PC-3 (cell line): ENCODE data around the gene SYPL1. TPM values are rescaled to one million over a fixed set of nuclear protein-coding genes. Genes with fewer than 3 reads are reported as not detected.

ENCODE experiments used
- ATAC-seq: fragments of 200-7000 bp; cut with Tn5 transposase; 2 replicates; pipeline ENCODE4 v1.9.1; 2020; ENCODE audit warnings: mild to moderate bottlenecking, moderate library complexity
- BruUV-seq: library from RNA; stranded (reverse); fragments of 400-500 nt; replicated peaks from 2 replicates; lab custom pipeline; 2021; lab: Mats Ljungman, UMichigan
- CTCF ChIA-PET: fragments of 300-600 bp; sonication (Branson Sonifier 250); formaldehyde crosslinking; loops from one replicate; lab custom pipeline; 2022; ENCODE audit warnings: antibody characterized with exemption; lab: Charles Lee
- POLR2A ChIA-PET: fragments of 300-600 bp; sonication (Branson Sonifier 250); formaldehyde crosslinking; loops from one replicate; lab custom pipeline; 2022; ENCODE audit warnings: antibody characterized with exemption; ENCODE audit not compliant: unreplicated experiment; lab: Charles Lee
- DNase-seq: peaks from one replicate; pipeline ENCODE4 v3.0.0-alpha.2; 2015
- H2AFZ ChIP-seq: fragments of 300-600 bp; sonication (generic); 2 replicates; pipeline ENCODE4 v1.6.0; 2016; ENCODE audit warnings: antibody characterized with exemption, low read length
- H3F3A ChIP-seq: fragments of 300-600 bp; sonication (generic); one replicate; pipeline ENCODE4 v1.6.0; 2017; ENCODE audit warnings: antibody characterized with exemption, low read length, control low read depth, mild to moderate bottlenecking; ENCODE audit not compliant: unreplicated experiment
- H3K27ac ChIP-seq: fragments of 300-600 bp; sonication (generic); 2 replicates; pipeline ENCODE4 v1.5.1; 2016; ENCODE audit warnings: mild to moderate bottlenecking, low read length
- H3K27me3 ChIP-seq: fragments of 300-600 bp; sonication (generic); 2 replicates; pipeline ENCODE4 v1.6.1; 2016; ENCODE audit warnings: low read length, mixed read lengths
- H3K36me3 ChIP-seq: fragments of 300-600 bp; sonication (generic); 2 replicates; pipeline ENCODE4 v1.6.1; 2016; ENCODE audit warnings: low read depth, mixed run types, low read length, mixed read lengths
- H3K4me1 ChIP-seq: fragments of 300-600 bp; sonication (generic); 2 replicates; pipeline ENCODE4 v1.5.1; 2016; ENCODE audit warnings: low read length; ENCODE audit not compliant: insufficient read depth
- H3K4me2 ChIP-seq: fragments of 300-600 bp; sonication (generic); 2 replicates; pipeline ENCODE4 v1.6.0; 2016; ENCODE audit warnings: low read length
- H3K4me3 ChIP-seq: fragments of 300-600 bp; sonication (generic); 2 replicates; pipeline ENCODE4 v1.5.1; 2016; ENCODE audit warnings: mild to moderate bottlenecking, low read length, mixed read lengths
- H3K79me2 ChIP-seq: fragments of 300-600 bp; sonication (generic); 2 replicates; pipeline ENCODE4 v1.6.1; 2017; ENCODE audit warnings: low read length, mixed read lengths
- H3K9ac ChIP-seq: fragments of 300-600 bp; sonication (generic); 2 replicates; pipeline ENCODE4 v1.6.0; 2016; ENCODE audit warnings: mild to moderate bottlenecking, low read length
- H3K9me2 ChIP-seq: fragments of 300-600 bp; sonication (generic); replicated peaks from 2 replicates; pipeline ENCODE4 v1.6.1; 2016; ENCODE audit warnings: mixed run types, low read length, mixed read lengths
- H3K9me3 ChIP-seq: fragments of 300-600 bp; sonication (generic); 2 replicates; pipeline ENCODE4 v1.6.1; 2016; ENCODE audit warnings: low read length, mixed read lengths
- H4K20me1 ChIP-seq: fragments of 300-600 bp; sonication (generic); 2 replicates; pipeline ENCODE4 v1.6.1; 2016; ENCODE audit warnings: low read length, mixed read lengths
- EZH2 ChIP-seq: fragments of 300-600 bp; sonication (generic); IDR thresholded peaks from one replicate; pipeline ENCODE4 v1.6.1; 2017; ENCODE audit warnings: antibody characterized with exemption, mild to moderate bottlenecking, low read length; ENCODE audit not compliant: unreplicated experiment
- EZH2phosphoT487 ChIP-seq: fragments of 300-600 bp; sonication (generic); IDR thresholded peaks from 2 replicates; pipeline ENCODE4 v1.6.1; 2018; ENCODE audit warnings: mild to moderate bottlenecking, antibody characterized with exemption, low read length, borderline replicate concordance
- intact Hi-C: fragments of 100-400 bp; cut with micrococcal nuclease; formaldehyde crosslinking; loops from 2 replicates; pipeline ENCODE4 v1.9.0; 2023
- total RNA-seq: library from RNA; depleted of rRNA; stranded (reverse); fragments of >200 nt; gene quantifications from 2 replicates; pipeline ENCODE4 v1.2.3, GENCODE V29; 2014
- TF ChIP-seq, protein P1 (sequence below): fragments of 300-600 bp; sonication (generic); conservative IDR thresholded peaks from 2 replicates; pipeline ENCODE4 v1.5.1; 2017; ENCODE audit warnings: antibody characterized with exemption, low read depth, mild to moderate bottlenecking, low read length

SYPL1 gene
- total RNA-seq, 1 experiment from 2014 or later = 45.9 TPM

DNA sequence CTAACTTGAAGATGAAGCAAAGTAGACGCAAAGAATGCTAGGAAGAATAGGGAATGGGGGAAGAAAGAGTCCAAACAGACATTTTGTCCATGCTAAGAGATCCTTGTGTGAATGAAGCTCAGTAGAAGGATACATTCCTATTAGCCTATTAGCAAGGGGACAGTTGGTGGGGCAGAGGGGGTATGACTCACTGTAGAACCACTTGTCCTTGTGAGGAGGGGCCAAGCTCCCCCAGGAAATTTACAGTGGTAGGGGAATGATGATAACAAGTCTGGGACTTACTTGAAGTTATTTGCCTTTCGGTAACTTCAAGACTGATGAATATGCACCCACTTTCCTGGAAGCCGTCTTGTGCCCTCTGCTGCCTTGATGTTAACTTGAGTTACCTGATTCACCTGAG lies 17.2 kb upstream of the SYPL1 start:
- Histone ChIP-seq H3F3A (no peaks in the 10 kb centered on the region), H3K27me3 (no peaks in the 10 kb centered on the region), H3K9ac (no peak overlapping the region), H4K20me1 (no peaks in the 10 kb centered on the region), H3K9me3 (no peaks in the 10 kb centered on the region), H3K79me2 (no peaks in the 10 kb centered on the region), H3K9me2 (no peaks in the 10 kb centered on the region), H3K4me1 (peaks cover 20% of the 10 kb centered on the region), H3K4me3 (no peak overlapping the region), H2AFZ (no peak overlapping the region), H3K4me2 (no peak overlapping the region), H3K27ac (no peak overlapping the region), H3K36me3 (no peaks in the 10 kb centered on the region)
- TF ChIP-seq, protein P1, sequence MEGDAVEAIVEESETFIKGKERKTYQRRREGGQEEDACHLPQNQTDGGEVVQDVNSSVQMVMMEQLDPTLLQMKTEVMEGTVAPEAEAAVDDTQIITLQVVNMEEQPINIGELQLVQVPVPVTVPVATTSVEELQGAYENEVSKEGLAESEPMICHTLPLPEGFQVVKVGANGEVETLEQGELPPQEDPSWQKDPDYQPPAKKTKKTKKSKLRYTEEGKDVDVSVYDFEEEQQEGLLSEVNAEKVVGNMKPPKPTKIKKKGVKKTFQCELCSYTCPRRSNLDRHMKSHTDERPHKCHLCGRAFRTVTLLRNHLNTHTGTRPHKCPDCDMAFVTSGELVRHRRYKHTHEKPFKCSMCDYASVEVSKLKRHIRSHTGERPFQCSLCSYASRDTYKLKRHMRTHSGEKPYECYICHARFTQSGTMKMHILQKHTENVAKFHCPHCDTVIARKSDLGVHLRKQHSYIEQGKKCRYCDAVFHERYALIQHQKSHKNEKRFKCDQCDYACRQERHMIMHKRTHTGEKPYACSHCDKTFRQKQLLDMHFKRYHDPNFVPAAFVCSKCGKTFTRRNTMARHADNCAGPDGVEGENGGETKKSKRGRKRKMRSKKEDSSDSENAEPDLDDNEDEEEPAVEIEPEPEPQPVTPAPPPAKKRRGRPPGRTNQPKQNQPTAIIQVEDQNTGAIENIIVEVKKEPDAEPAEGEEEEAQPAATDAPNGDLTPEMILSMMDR = no peak
- no peak for TF ChIP-seq EZH2phosphoT487
- TF ChIP-seq EZH2 = no peak
- no TSS peak for BruUV-seq
- ChIA-PET CTCF (interaction anchor here (0.6 kb wide), 1 partner anchor 946 kb away, joined by 3 read pairs; no protein-coding TSS in a partner anchor), POLR2A (no interaction called here)
- intact Hi-C loops = no loop called here
- no peak for ATAC-seq
- no peak for DNase-seq

DNA sequence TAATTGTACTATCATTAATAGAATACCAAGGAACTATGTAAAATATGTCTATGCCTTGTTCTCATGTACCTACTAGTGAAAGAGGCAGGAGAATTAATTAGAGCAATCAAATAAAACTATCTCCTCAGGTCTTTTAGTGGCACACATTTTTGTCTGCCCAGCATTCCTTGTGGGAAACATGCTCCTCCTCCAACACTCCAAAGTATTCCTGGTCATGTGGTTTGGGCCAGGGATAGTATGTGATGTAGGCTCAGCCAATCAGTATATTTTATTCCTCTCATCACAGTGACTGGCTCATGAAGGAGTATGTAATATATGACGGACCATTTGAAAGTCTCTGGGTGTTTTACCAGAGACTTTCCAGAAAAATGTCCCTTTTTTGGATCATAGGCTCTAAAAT lies 16.7 kb upstream of the SYPL1 start:
- Histone ChIP-seq H3K9me2 (no peaks in the 10 kb centered on the region), H3K9ac (no peak overlapping the region), H4K20me1 (no peaks in the 10 kb centered on the region), H3K4me2 (no peak overlapping the region), H3K27me3 (no peaks in the 10 kb centered on the region), H2AFZ (no peak overlapping the region), H3K9me3 (no peaks in the 10 kb centered on the region), H3K36me3 (no peaks in the 10 kb centered on the region), H3K4me1 (peaks cover 20% of the 10 kb centered on the region), H3K27ac (no peak overlapping the region), H3K79me2 (no peaks in the 10 kb centered on the region), H3F3A (no peaks in the 10 kb centered on the region), H3K4me3 (no peak overlapping the region)
- ATAC-seq = no peak
- CTCF ChIA-PET = no interaction called here
- POLR2A ChIA-PET = no interaction called here
- TF ChIP-seq EZH2phosphoT487 (no peak), EZH2 (no peak)
- TF ChIP-seq, protein P1 = no peak
- no peak for DNase-seq
- no TSS peak for BruUV-seq
- intact Hi-C loops = no loop called here

DNA sequence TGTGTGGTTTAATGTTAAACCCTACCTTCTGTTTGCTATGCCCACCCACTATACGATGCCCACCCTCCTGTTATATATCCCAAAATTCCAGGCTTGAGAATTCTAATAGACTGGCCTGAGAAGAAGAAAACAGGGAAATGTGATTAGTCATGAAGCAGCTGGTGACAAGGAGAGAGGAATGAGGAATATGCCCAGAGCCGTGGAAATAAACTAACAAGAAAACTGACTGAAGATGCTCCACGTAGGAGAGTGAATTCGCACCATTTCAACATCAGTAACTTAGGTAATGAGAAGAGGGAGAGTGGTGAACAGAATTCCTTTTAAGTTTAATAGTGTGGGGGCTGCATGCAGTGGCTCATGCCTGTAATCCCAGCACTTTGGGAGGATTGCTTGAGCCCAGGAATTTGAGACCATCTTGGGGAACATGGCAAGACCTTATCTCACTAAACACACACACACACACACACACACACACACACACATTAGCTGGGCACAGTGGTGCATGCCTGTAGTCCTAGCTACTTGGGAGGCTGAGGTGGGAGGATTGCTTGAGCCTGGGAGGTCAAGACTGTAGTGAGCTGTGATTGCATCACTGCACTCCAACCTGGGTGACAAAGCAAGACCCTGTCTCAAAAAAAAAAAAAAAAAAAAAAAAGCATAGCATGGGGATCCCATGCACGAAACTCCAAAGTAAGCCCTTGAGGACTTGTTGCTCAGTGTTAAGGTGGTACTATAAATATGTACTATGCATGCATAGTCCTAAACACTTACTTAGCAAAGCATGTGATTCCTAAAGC lies 16.1 kb upstream of the SYPL1 start:
- Histone ChIP-seq H3K9me2 (no peaks in the 10 kb centered on the region), H3K27ac (no peak overlapping the region), H3F3A (no peaks in the 10 kb centered on the region), H2AFZ (no peak overlapping the region), H3K36me3 (no peaks in the 10 kb centered on the region), H3K27me3 (no peaks in the 10 kb centered on the region), H3K4me3 (no peak overlapping the region), H4K20me1 (no peaks in the 10 kb centered on the region), H3K4me1 (peaks cover 20% of the 10 kb centered on the region), H3K79me2 (no peaks in the 10 kb centered on the region), H3K9me3 (no peaks in the 10 kb centered on the region), H3K9ac (no peak overlapping the region), H3K4me2 (no peak overlapping the region)
- TF ChIP-seq EZH2 (no peak), EZH2phosphoT487 (no peak)
- TF ChIP-seq, protein P1 = no peak
- CTCF ChIA-PET = no interaction called here
- POLR2A ChIA-PET = no interaction called here
- no TSS peak for BruUV-seq
- ATAC-seq (no peak), DNase-seq (no peak)
- intact Hi-C loops = no loop called here
